WTC11 (cell line): ENCODE data around the gene CHSY3. TPM values are rescaled to one million over a fixed set of nuclear protein-coding genes. Genes with fewer than 3 reads are reported as not detected.

ENCODE experiments used
- ATAC-seq: fragments of 200-7000 bp; cut with Tn5 transposase; 2 replicates; pipeline ENCODE4 v1.10.0; 2021; ENCODE audit warnings: mild to moderate bottlenecking, moderate library complexity
- CTCF ChIA-PET: fragments of 300-600 bp; sonication (Branson Sonifier 250); formaldehyde crosslinking; loops from one replicate; lab custom pipeline; 2021; ENCODE audit warnings: antibody characterized with exemption; lab: Charles Lee
- POLR2A ChIA-PET: fragments of 350-600 bp; sonication (Branson Sonifier 250); formaldehyde crosslinking; loops from one replicate; lab custom pipeline; 2021; ENCODE audit warnings: antibody characterized with exemption; lab: Charles Lee
- DNase-seq: peaks from one replicate; pipeline ENCODE4 v3.0.0; 2021; ENCODE audit warnings: low spot score
- H3K27ac Mint-ChIP-seq: 2 replicates; pipeline ENCODE4 v1.8.0; 2021; ENCODE audit warnings: mixed read lengths
- H3K27me3 Mint-ChIP-seq: 2 replicates; pipeline ENCODE4 v1.8.0; 2021; ENCODE audit warnings: low read depth, mild to moderate bottlenecking, moderate library complexity, mixed read lengths
- H3K36me3 Mint-ChIP-seq: 2 replicates; pipeline ENCODE4 v1.8.0; 2021; ENCODE audit warnings: mixed read lengths
- H3K4me1 Mint-ChIP-seq: 2 replicates; pipeline ENCODE4 v1.8.0; 2022; ENCODE audit warnings: mixed read lengths
- H3K4me3 Mint-ChIP-seq: 2 replicates; pipeline ENCODE4 v1.8.0; 2021; ENCODE audit warnings: mild to moderate bottlenecking, moderate library complexity, mixed read lengths
- H3K9me3 Mint-ChIP-seq: 2 replicates; pipeline ENCODE4 v1.8.0; 2021; ENCODE audit warnings: mixed read lengths
- CREB1 ChIP-seq: sonication (generic); formaldehyde crosslinking; IDR thresholded peaks from 2 replicates; pipeline ENCODE4 v1.8.0; 2023; ENCODE audit warnings: mild to moderate bottlenecking, missing genetic modification reagents
- EMX1 ChIP-seq: fragments of 250-450 bp; sonication (Bioruptor Pico); IDR thresholded peaks from 2 replicates; pipeline ENCODE4 v1.8.0; 2021; ENCODE audit warnings: mild to moderate bottlenecking
- ETV6 ChIP-seq: sonication (generic); formaldehyde crosslinking; IDR thresholded peaks from 2 replicates; pipeline ENCODE4 v1.8.1; 2022; ENCODE audit warnings: mild to moderate bottlenecking, missing genetic modification reagents
- FOXK1 ChIP-seq: sonication (generic); formaldehyde crosslinking; IDR thresholded peaks from 2 replicates; pipeline ENCODE4 v1.8.0; 2022; ENCODE audit warnings: mild to moderate bottlenecking, moderate library complexity, missing genetic modification reagents
- FOXP1 ChIP-seq: sonication (generic); formaldehyde crosslinking; IDR thresholded peaks from 2 replicates; pipeline ENCODE4 v1.8.0; 2022; ENCODE audit warnings: missing genetic modification reagents, mild to moderate bottlenecking, moderate library complexity, borderline replicate concordance
- GRHL2 ChIP-seq: fragments of 250-450 bp; sonication (Bioruptor Pico); IDR thresholded peaks from 2 replicates; pipeline ENCODE4 v1.8.0; 2022; ENCODE audit warnings: mild to moderate bottlenecking, moderate library complexity; ENCODE audit not compliant: insufficient replicate concordance, severe bottlenecking
- NFE2L1 ChIP-seq: sonication (generic); formaldehyde crosslinking; IDR thresholded peaks from 2 replicates; pipeline ENCODE4 v1.8.1; 2023; ENCODE audit warnings: missing genetic modification reagents
- SP1 ChIP-seq: sonication (generic); formaldehyde crosslinking; conservative IDR thresholded peaks from 2 replicates; pipeline ENCODE4 v1.8.1; 2022; ENCODE audit warnings: missing genetic modification reagents
- TCF7 ChIP-seq: sonication (generic); formaldehyde crosslinking; IDR thresholded peaks from 2 replicates; pipeline ENCODE4 v1.8.0; 2022; ENCODE audit warnings: mild to moderate bottlenecking, low read depth, missing genetic modification reagents, moderate library complexity
- TEAD4 ChIP-seq: sonication (generic); formaldehyde crosslinking; IDR thresholded peaks from 2 replicates; pipeline ENCODE4 v1.8.0; 2022; ENCODE audit warnings: mild to moderate bottlenecking, missing genetic modification reagents
- ZNF121 ChIP-seq: sonication (generic); formaldehyde crosslinking; IDR thresholded peaks from 2 replicates; pipeline ENCODE4 v1.8.0; 2023; ENCODE audit warnings: missing genetic modification reagents
- ZNF263 ChIP-seq: sonication (generic); formaldehyde crosslinking; IDR thresholded peaks from 2 replicates; pipeline ENCODE4 v1.8.1; 2022; ENCODE audit warnings: low read depth, mild to moderate bottlenecking, moderate library complexity, missing genetic modification reagents
- ZNF423 ChIP-seq: fragments of 250-450 bp; sonication (Bioruptor Pico); IDR thresholded peaks from 2 replicates; pipeline ENCODE4 v2.1.2; 2022; ENCODE audit warnings: mild to moderate bottlenecking, moderate library complexity
- total RNA-seq: library from RNA; stranded (reverse); gene quantifications from 3 replicates; pipeline ENCODE4 v1.2.3, GENCODE V29; 2021
- TF ChIP-seq, protein P1 (sequence below): sonication (generic); formaldehyde crosslinking; IDR thresholded peaks from 2 replicates; pipeline ENCODE4 v1.8.0; 2023; ENCODE audit warnings: missing genetic modification reagents, mild to moderate bottlenecking, borderline replicate concordance
- TF ChIP-seq, protein P2 (sequence below): sonication (generic); formaldehyde crosslinking; IDR thresholded peaks from 2 replicates; pipeline ENCODE4 v1.8.0; 2022; ENCODE audit warnings: missing genetic modification reagents
- TF ChIP-seq, protein P3 (sequence below): sonication (generic); formaldehyde crosslinking; IDR thresholded peaks from 2 replicates; pipeline ENCODE4 v1.8.1; 2022; ENCODE audit warnings: low read depth, mild to moderate bottlenecking, moderate library complexity, missing genetic modification reagents, borderline replicate concordance
- TF ChIP-seq, protein P4 (sequence below): fragments of 250-450 bp; sonication (Bioruptor Pico); IDR thresholded peaks from 2 replicates; pipeline ENCODE4 v1.9.0; 2021; ENCODE audit warnings: mild to moderate bottlenecking
- TF ChIP-seq, protein P5 (sequence below): sonication (generic); formaldehyde crosslinking; conservative IDR thresholded peaks from 2 replicates; pipeline ENCODE4 v1.8.1; 2023; ENCODE audit warnings: mild to moderate bottlenecking, low read depth, missing genetic modification reagents, moderate library complexity

The CHSY3 gene
- total RNA-seq, 1 experiment from 2014 or later, result 0.98 TPM

DNA sequence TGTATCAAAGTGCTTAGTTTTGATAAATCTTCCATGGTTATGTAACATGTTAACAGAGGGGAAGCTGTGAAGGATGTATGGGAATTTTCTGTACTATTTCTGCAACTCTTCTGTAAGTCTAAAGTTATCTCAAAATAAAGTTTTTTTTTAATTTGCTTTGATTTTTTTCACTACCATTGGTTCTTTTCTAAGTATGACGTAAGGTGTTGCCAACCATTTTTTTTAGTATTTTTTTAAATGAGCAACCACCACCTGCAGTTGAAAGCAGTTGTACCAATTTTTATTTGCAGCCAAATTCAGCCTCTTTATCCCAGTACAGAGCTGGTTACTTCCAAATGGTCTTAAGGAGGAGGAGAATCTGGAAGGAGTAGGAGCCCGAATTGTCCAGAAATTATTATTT is 192.2 kb downstream of the CHSY3 start:
- H3K27ac Mint-ChIP-seq, result no peak overlapping the region
- no peaks in the 10 kb centered on the region for H3K36me3 Mint-ChIP-seq
- CTCF ChIA-PET, result no interaction called here
- no peaks in the 10 kb centered on the region for H3K27me3 Mint-ChIP-seq
- no peak for TF ChIP-seq TEAD4 (CRISPR knock-in tag)
- no peak for TF ChIP-seq ZNF263 (CRISPR knock-in tag)
- no peak for TF ChIP-seq TCF7 (CRISPR knock-in tag)
- no peak for TF ChIP-seq ZNF423 (CRISPR knock-in tag)
- TF ChIP-seq, protein P1, sequence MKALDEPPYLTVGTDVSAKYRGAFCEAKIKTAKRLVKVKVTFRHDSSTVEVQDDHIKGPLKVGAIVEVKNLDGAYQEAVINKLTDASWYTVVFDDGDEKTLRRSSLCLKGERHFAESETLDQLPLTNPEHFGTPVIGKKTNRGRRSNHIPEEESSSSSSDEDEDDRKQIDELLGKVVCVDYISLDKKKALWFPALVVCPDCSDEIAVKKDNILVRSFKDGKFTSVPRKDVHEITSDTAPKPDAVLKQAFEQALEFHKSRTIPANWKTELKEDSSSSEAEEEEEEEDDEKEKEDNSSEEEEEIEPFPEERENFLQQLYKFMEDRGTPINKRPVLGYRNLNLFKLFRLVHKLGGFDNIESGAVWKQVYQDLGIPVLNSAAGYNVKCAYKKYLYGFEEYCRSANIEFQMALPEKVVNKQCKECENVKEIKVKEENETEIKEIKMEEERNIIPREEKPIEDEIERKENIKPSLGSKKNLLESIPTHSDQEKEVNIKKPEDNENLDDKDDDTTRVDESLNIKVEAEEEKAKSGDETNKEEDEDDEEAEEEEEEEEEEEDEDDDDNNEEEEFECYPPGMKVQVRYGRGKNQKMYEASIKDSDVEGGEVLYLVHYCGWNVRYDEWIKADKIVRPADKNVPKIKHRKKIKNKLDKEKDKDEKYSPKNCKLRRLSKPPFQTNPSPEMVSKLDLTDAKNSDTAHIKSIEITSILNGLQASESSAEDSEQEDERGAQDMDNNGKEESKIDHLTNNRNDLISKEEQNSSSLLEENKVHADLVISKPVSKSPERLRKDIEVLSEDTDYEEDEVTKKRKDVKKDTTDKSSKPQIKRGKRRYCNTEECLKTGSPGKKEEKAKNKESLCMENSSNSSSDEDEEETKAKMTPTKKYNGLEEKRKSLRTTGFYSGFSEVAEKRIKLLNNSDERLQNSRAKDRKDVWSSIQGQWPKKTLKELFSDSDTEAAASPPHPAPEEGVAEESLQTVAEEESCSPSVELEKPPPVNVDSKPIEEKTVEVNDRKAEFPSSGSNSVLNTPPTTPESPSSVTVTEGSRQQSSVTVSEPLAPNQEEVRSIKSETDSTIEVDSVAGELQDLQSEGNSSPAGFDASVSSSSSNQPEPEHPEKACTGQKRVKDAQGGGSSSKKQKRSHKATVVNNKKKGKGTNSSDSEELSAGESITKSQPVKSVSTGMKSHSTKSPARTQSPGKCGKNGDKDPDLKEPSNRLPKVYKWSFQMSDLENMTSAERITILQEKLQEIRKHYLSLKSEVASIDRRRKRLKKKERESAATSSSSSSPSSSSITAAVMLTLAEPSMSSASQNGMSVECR (CRISPR knock-in tag), result no peak
- TF ChIP-seq NFE2L1, result no peak
- TF ChIP-seq, protein P2, sequence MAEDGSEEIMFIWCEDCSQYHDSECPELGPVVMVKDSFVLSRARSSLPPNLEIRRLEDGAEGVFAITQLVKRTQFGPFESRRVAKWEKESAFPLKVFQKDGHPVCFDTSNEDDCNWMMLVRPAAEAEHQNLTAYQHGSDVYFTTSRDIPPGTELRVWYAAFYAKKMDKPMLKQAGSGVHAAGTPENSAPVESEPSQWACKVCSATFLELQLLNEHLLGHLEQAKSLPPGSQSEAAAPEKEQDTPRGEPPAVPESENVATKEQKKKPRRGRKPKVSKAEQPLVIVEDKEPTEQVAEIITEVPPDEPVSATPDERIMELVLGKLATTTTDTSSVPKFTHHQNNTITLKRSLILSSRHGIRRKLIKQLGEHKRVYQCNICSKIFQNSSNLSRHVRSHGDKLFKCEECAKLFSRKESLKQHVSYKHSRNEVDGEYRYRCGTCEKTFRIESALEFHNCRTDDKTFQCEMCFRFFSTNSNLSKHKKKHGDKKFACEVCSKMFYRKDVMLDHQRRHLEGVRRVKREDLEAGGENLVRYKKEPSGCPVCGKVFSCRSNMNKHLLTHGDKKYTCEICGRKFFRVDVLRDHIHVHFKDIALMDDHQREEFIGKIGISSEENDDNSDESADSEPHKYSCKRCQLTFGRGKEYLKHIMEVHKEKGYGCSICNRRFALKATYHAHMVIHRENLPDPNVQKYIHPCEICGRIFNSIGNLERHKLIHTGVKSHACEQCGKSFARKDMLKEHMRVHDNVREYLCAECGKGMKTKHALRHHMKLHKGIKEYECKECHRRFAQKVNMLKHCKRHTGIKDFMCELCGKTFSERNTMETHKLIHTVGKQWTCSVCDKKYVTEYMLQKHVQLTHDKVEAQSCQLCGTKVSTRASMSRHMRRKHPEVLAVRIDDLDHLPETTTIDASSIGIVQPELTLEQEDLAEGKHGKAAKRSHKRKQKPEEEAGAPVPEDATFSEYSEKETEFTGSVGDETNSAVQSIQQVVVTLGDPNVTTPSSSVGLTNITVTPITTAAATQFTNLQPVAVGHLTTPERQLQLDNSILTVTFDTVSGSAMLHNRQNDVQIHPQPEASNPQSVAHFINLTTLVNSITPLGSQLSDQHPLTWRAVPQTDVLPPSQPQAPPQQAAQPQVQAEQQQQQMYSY (CRISPR knock-in tag), result no peak
- TF ChIP-seq CREB1 (CRISPR knock-in tag), result no peak
- TF ChIP-seq ETV6 (CRISPR knock-in tag), result no peak
- TF ChIP-seq GRHL2 (CRISPR knock-in tag), result no peak
- no peak for TF ChIP-seq FOXP1 (CRISPR knock-in tag)
- no peak for TF ChIP-seq SP1 (CRISPR knock-in tag)
- TF ChIP-seq, protein P3, sequence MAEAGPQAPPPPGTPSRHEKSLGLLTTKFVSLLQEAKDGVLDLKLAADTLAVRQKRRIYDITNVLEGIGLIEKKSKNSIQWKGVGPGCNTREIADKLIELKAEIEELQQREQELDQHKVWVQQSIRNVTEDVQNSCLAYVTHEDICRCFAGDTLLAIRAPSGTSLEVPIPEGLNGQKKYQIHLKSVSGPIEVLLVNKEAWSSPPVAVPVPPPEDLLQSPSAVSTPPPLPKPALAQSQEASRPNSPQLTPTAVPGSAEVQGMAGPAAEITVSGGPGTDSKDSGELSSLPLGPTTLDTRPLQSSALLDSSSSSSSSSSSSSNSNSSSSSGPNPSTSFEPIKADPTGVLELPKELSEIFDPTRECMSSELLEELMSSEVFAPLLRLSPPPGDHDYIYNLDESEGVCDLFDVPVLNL (CRISPR knock-in tag), result no peak
- TF ChIP-seq, protein P4, sequence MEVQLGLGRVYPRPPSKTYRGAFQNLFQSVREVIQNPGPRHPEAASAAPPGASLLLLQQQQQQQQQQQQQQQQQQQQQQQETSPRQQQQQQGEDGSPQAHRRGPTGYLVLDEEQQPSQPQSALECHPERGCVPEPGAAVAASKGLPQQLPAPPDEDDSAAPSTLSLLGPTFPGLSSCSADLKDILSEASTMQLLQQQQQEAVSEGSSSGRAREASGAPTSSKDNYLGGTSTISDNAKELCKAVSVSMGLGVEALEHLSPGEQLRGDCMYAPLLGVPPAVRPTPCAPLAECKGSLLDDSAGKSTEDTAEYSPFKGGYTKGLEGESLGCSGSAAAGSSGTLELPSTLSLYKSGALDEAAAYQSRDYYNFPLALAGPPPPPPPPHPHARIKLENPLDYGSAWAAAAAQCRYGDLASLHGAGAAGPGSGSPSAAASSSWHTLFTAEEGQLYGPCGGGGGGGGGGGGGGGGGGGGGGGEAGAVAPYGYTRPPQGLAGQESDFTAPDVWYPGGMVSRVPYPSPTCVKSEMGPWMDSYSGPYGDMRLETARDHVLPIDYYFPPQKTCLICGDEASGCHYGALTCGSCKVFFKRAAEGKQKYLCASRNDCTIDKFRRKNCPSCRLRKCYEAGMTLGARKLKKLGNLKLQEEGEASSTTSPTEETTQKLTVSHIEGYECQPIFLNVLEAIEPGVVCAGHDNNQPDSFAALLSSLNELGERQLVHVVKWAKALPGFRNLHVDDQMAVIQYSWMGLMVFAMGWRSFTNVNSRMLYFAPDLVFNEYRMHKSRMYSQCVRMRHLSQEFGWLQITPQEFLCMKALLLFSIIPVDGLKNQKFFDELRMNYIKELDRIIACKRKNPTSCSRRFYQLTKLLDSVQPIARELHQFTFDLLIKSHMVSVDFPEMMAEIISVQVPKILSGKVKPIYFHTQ (CRISPR knock-in tag), result no peak
- TF ChIP-seq ZNF121, result no peak
- no peak for TF ChIP-seq EMX1 (CRISPR knock-in tag)
- TF ChIP-seq, protein P5, sequence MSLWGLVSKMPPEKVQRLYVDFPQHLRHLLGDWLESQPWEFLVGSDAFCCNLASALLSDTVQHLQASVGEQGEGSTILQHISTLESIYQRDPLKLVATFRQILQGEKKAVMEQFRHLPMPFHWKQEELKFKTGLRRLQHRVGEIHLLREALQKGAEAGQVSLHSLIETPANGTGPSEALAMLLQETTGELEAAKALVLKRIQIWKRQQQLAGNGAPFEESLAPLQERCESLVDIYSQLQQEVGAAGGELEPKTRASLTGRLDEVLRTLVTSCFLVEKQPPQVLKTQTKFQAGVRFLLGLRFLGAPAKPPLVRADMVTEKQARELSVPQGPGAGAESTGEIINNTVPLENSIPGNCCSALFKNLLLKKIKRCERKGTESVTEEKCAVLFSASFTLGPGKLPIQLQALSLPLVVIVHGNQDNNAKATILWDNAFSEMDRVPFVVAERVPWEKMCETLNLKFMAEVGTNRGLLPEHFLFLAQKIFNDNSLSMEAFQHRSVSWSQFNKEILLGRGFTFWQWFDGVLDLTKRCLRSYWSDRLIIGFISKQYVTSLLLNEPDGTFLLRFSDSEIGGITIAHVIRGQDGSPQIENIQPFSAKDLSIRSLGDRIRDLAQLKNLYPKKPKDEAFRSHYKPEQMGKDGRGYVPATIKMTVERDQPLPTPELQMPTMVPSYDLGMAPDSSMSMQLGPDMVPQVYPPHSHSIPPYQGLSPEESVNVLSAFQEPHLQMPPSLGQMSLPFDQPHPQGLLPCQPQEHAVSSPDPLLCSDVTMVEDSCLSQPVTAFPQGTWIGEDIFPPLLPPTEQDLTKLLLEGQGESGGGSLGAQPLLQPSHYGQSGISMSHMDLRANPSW, result no peak
- no peak for TF ChIP-seq FOXK1 (CRISPR knock-in tag)
- TF ChIP-seq, all 79 proteins: peak for 0
- H3K9me3 Mint-ChIP-seq, result peaks cover 4% of the 10 kb centered on the region
- no peak overlapping the region for H3K4me3 Mint-ChIP-seq
- H3K4me1 Mint-ChIP-seq, result no peaks in the 10 kb centered on the region
- no peak for DNase-seq
- POLR2A ChIA-PET, result no interaction called here
- ATAC-seq, result no peak
